Heart left ventricle (tissue), 13 donors: ENCODE results near the gene PTTG1IP.

Source experiments
- CTCF ChIP-seq, 12 donors: fragments of 200-600 bp; sonication (generic) in 4 of 12; IDR thresholded peaks; one replicate each; pipeline versions ENCODE4 v1.5.0 to v1.8.0; 2018 to 2022; ENCODE audit warnings: antibody characterized with exemption in 12 of 12, mild to moderate bottlenecking in 5 of 12
- POLR2A ChIP-seq, 2 donors: fragments of 450-650 bp; IDR thresholded peaks; one replicate each; pipeline ENCODE4 v1.6.1; 2017; ENCODE audit warnings: antibody characterized with exemption in 2 of 2, mild to moderate bottlenecking in 2 of 2, moderate library complexity in 2 of 2
- donor health status: ischemic (EF 13 %, LVEDD 7.1; RV severe dilation, severe dysfunction).
- donor health status: DM: no; HTN: yes; CAD: no.
- donor health status: DM: no; HTN: no; CAD: no.
- donor health status: ischemic (EF 25% LVEDD 6.9; RV normal size, moderate dysfunction).
- donor health status: ischemic (EF 25% LVEDD 5.7; RV mildly dilated, moderate dysfunction).
- donor health status: ischemic (EF 35%, LVEDD 5.7; RV mildly dilated, moderate dysfunction).
- donor health status: nonischemic (EF 11% LVEDD 7.7; RV severe dilation, severe dysfunction).
- donor health status: DM: yes; HTN: yes; CAD: no.
- donor health status: PGD.
- donor health status: ischemic (EF 29% LVEDD 5.4; RV normal size, mild dysfunction).
- donor health status: nonischemic (EF 23%, LVEDD 6.1; RV moderate dilation, normal function).

GRCh38 chr21:44903050-44903685 is 29.7 kb upstream of the PTTG1IP start:
- no peak for TF ChIP-seq POLR2A (IDR thresholded peaks at IDR 0.05)
- no peak for TF ChIP-seq CTCF (IDR thresholded peaks at IDR 0.05)
